IMR-90 (cell line): ENCODE results near the gene GRK2. TPM values are rescaled to one million over a fixed set of nuclear protein-coding genes. Genes with fewer than 3 reads are reported as not detected.

ENCODE experiments used
- ATAC-seq: fragments of 200-7000 bp; cut with Tn5 transposase; 2 replicates; pipeline ENCODE4 v1.9.1; 2020; ENCODE audit warnings: low read depth, mild to moderate bottlenecking, moderate library complexity
- BruUV-seq: library from RNA; stranded (reverse); fragments of 400-500 nt; replicated peaks from 2 replicates; lab custom pipeline; 2021; lab: Mats Ljungman, UMichigan
- CTCF ChIA-PET: fragments of 300-600 bp; formaldehyde crosslinking; extraction: SDS; loops from one replicate; lab custom pipeline; 2021; ENCODE audit warnings: antibody characterized with exemption; lab: Yijun Ruan, JAX
- POLR2A ChIA-PET: fragments of 300-600 bp; sonication (Branson Sonifier 250); formaldehyde crosslinking; loops from one replicate; lab custom pipeline; 2022; ENCODE audit warnings: antibody characterized with exemption; ENCODE audit not compliant: unreplicated experiment; lab: Charles Lee
- DNase-seq: peaks from one replicate; pipeline ENCODE4 v3.0.0; 2013
- H2AFZ ChIP-seq: replicated peaks from 2 replicates; pipeline ENCODE3; 2013; ENCODE audit warnings: low read length, mild to moderate bottlenecking; ENCODE audit not compliant: poor library complexity
- H2AK5ac ChIP-seq: 2 replicates; pipeline ENCODE4 v1.6.1; 2013; ENCODE audit warnings: low read depth, low read length, inconsistent platforms
- H2AK9ac ChIP-seq: replicated peaks from 2 replicates; pipeline ENCODE3; 2013; ENCODE audit warnings: mild to moderate bottlenecking, low read depth, low read length, moderate library complexity; ENCODE audit not compliant: poor library complexity
- H2BK120ac ChIP-seq: 2 replicates; pipeline ENCODE4 v1.6.1; 2013; ENCODE audit warnings: low read depth, low read length, inconsistent platforms
- H2BK15ac ChIP-seq: 3 replicates; pipeline ENCODE4 v1.6.1; 2013; ENCODE audit warnings: low read depth, low read length, inconsistent platforms
- H2BK20ac ChIP-seq: 2 replicates; pipeline ENCODE4 v1.6.1; 2013; ENCODE audit warnings: low read depth, mild to moderate bottlenecking, inconsistent platforms, low read length, moderate library complexity
- H2BK5ac ChIP-seq: 2 replicates; pipeline ENCODE4 v1.6.1; 2013; ENCODE audit warnings: mild to moderate bottlenecking, low read depth, low read length, inconsistent platforms; ENCODE audit not compliant: poor library complexity, severe bottlenecking
- H3K14ac ChIP-seq: replicated peaks from 2 replicates; pipeline ENCODE4 v1.6.1; 2013; ENCODE audit warnings: low read depth, low read length, inconsistent platforms
- H3K18ac ChIP-seq: 2 replicates; pipeline ENCODE4 v1.6.1; 2013; ENCODE audit warnings: low read depth, low read length, control low read depth
- H3K23ac ChIP-seq: 2 replicates; pipeline ENCODE4 v1.6.1; 2013; ENCODE audit warnings: low read depth, low read length, inconsistent platforms
- H3K27ac ChIP-seq: 2 replicates; pipeline ENCODE4 v1.5.1; 2013; ENCODE audit warnings: mild to moderate bottlenecking, control low read depth, low read length; ENCODE audit not compliant: insufficient read depth
- H3K27me3 ChIP-seq: 2 replicates; pipeline ENCODE4 v1.6.1; 2013; ENCODE audit warnings: low read length; ENCODE audit not compliant: control insufficient read depth, insufficient read depth
- H3K36me3 ChIP-seq: 2 replicates; pipeline ENCODE4 v1.6.1; 2013; ENCODE audit warnings: low read length, mixed read lengths; ENCODE audit not compliant: control insufficient read depth, insufficient read depth
- H3K4ac ChIP-seq: 2 replicates; pipeline ENCODE4 v1.6.1; 2013; ENCODE audit warnings: low read depth, low read length, inconsistent platforms
- H3K4me1 ChIP-seq: 2 replicates; pipeline ENCODE4 v1.6.1; 2013; ENCODE audit warnings: low read length, mixed read lengths; ENCODE audit not compliant: control insufficient read depth, insufficient read depth
- H3K4me2 ChIP-seq: 2 replicates; pipeline ENCODE4 v1.6.1; 2013; ENCODE audit warnings: low read depth, mild to moderate bottlenecking, control low read depth, low read length, moderate library complexity
- H3K4me3 ChIP-seq: 2 replicates; pipeline ENCODE4 v1.5.1; 2013; ENCODE audit warnings: low read depth, mild to moderate bottlenecking, control low read depth, low read length, moderate library complexity; ENCODE audit not compliant: insufficient read depth
- H3K56ac ChIP-seq: 2 replicates; pipeline ENCODE4 v1.6.1; 2013; ENCODE audit warnings: low read length, inconsistent platforms; ENCODE audit not compliant: insufficient read depth; ENCODE audit errors: extremely low read depth
- H3K79me1 ChIP-seq, 2 experiments: 2 replicates each; pipeline ENCODE4 v1.6.1; 2013; ENCODE audit warnings: low read length in 2 of 2, inconsistent platforms in 1 of 2, low read depth in 1 of 2
- H3K9ac ChIP-seq: 2 replicates; pipeline ENCODE4 v1.6.1; 2013; ENCODE audit warnings: low read depth, low read length, control low read depth
- H3K9me1 ChIP-seq: 2 replicates; pipeline ENCODE4 v1.6.1; 2013; ENCODE audit warnings: low read length, inconsistent platforms; ENCODE audit not compliant: insufficient read depth
- H3K9me3 ChIP-seq: 2 replicates; pipeline ENCODE4 v1.6.1; 2013; ENCODE audit warnings: low read length; ENCODE audit not compliant: control insufficient read depth, insufficient read depth
- H4K20me1 ChIP-seq: 2 replicates; pipeline ENCODE4 v1.6.1; 2013; ENCODE audit warnings: low read length, inconsistent platforms; ENCODE audit not compliant: insufficient read depth
- H4K5ac ChIP-seq: 2 replicates; pipeline ENCODE4 v1.6.1; 2013; ENCODE audit warnings: mild to moderate bottlenecking, low read depth, low read length, control low read depth
- H4K8ac ChIP-seq, 2 experiments: 2 replicates each; pipeline ENCODE4 v1.6.1; 2013; ENCODE audit warnings: low read depth in 2 of 2, low read length in 2 of 2, control low read depth in 1 of 2, inconsistent platforms in 1 of 2
- H4K91ac ChIP-seq: 2 replicates; pipeline ENCODE4 v1.6.1; 2013; ENCODE audit warnings: low read depth, low read length, inconsistent platforms; ENCODE audit not compliant: insufficient read depth
- BHLHE40 ChIP-seq: fragments of 150-350 bp; IDR thresholded peaks from 2 replicates; pipeline ENCODE4 v1.6.1; 2016; ENCODE audit warnings: mild to moderate bottlenecking, low read depth, low read length
- CEBPB ChIP-seq: IDR thresholded peaks from 2 replicates; pipeline ENCODE4 v1.6.1; 2012; ENCODE audit warnings: low read depth, low read length, improper control_type of control experiment
- CHD1 ChIP-seq: IDR thresholded peaks from 2 replicates; pipeline ENCODE4 v1.6.1; 2012; ENCODE audit warnings: low read depth, low read length, improper control_type of control experiment
- CTCF ChIP-seq: conservative IDR thresholded peaks from 2 replicates; pipeline ENCODE4 v1.5.1; 2012; ENCODE audit warnings: mild to moderate bottlenecking, low read depth, low read length, improper control_type of control experiment
- FOS ChIP-seq: fragments of 150-350 bp; IDR thresholded peaks from 2 replicates; pipeline ENCODE4 v1.6.1; 2016; ENCODE audit warnings: low read depth, low read length
- MAFK ChIP-seq: IDR thresholded peaks from 2 replicates; pipeline ENCODE4 v1.6.1; 2012; ENCODE audit warnings: low read depth, low read length, improper control_type of control experiment
- MAZ ChIP-seq: IDR thresholded peaks from 2 replicates; pipeline ENCODE4 v1.6.1; 2012; ENCODE audit warnings: low read depth, mild to moderate bottlenecking, low read length, improper control_type of control experiment, moderate library complexity, borderline replicate concordance
- MXI1 ChIP-seq: IDR thresholded peaks from 2 replicates; pipeline ENCODE4 v1.6.1; 2012; ENCODE audit warnings: low read depth, mild to moderate bottlenecking, low read length, moderate library complexity, borderline replicate concordance
- NFE2L2 ChIP-seq: fragments of 150-350 bp; IDR thresholded peaks from 2 replicates; pipeline ENCODE4 v1.6.1; 2016; ENCODE audit warnings: low read depth, mild to moderate bottlenecking, low read length
- RAD21 ChIP-seq: IDR thresholded peaks from 2 replicates; pipeline ENCODE4 v1.6.1; 2012; ENCODE audit warnings: low read length, improper control_type of control experiment
- RCOR1 ChIP-seq: IDR thresholded peaks from 2 replicates; pipeline ENCODE4 v1.6.1; 2012; ENCODE audit warnings: mild to moderate bottlenecking, low read length, improper control_type of control experiment; ENCODE audit not compliant: insufficient replicate concordance
- RFX5 ChIP-seq: IDR thresholded peaks from 2 replicates; pipeline ENCODE4 v1.8.0; 2012; ENCODE audit warnings: low read depth, mild to moderate bottlenecking, low read length, moderate library complexity
- SMC3 ChIP-seq: fragments of 150-350 bp; IDR thresholded peaks from 2 replicates; pipeline ENCODE4 v1.6.1; 2016; ENCODE audit warnings: low read depth, mild to moderate bottlenecking, antibody characterized with exemption, low read length, moderate library complexity
- WGBS, 2 experiments: methylation state at CpG; one replicate each; pipeline versions ENCODE4 v1.1.5 to v1.1.7; 2013; ENCODE audit warnings: missing lambda C conversion rate in 2 of 2; ENCODE audit not compliant: insufficient read length in 1 of 2; ENCODE audit errors: extremely low coverage in 2 of 2; 5-methylcytosine and 5-hydroxymethylcytosine counted together
- dilution Hi-C: fragments of 300-500 bp; cut with HindIII; formaldehyde crosslinking; loops from one replicate; pipeline ENCODE4 v1.14.3; 2018; ENCODE audit warnings: low sequenced_read_pairs; ENCODE audit not compliant: unreplicated experiment
- in situ Hi-C: fragments of 300-500 bp; cut with MboI; formaldehyde crosslinking; loops from 3 replicates; pipeline ENCODE4 v1.14.3; 2019; ENCODE audit warnings: low sequenced_read_pairs, inconsistent platforms, mixed read lengths
- intact Hi-C: fragments of 100-400 bp; cut with micrococcal nuclease; formaldehyde crosslinking; loops from 2 replicates; pipeline ENCODE4 v1.10.0; 2022
- polyA plus RNA-seq, 3 experiments: library from polyadenylated mRNA; depleted of rRNA; stranded (reverse); fragments of >200 nt; gene quantifications; 2 replicates each; pipeline ENCODE4 v1.2.3, GENCODE V29; 2012; ENCODE audit warnings: low replicate concordance in 1 of 3
- total RNA-seq: library from RNA; depleted of rRNA; stranded (reverse); fragments of >200 nt; gene quantifications from 2 replicates; pipeline ENCODE4 v1.2.3, GENCODE V29; 2012
- TF ChIP-seq, protein P1 (sequence below): fragments of 150-350 bp; IDR thresholded peaks from 2 replicates; pipeline ENCODE4 v1.6.1; 2017; ENCODE audit warnings: mild to moderate bottlenecking, antibody characterized with exemption, low read length, low read depth
- TF ChIP-seq, protein P2 (sequence below): fragments of 150-350 bp; IDR thresholded peaks from 2 replicates; pipeline ENCODE4 v1.6.1; 2016; ENCODE audit warnings: low read depth, mild to moderate bottlenecking, low read length, moderate library complexity, borderline replicate concordance

GRK2 gene
- total and polyA plus RNA-seq, 2 of the 4 experiments (the other 2 are of a cell fraction), result 26.7 to 41.8 TPM

DNA sequence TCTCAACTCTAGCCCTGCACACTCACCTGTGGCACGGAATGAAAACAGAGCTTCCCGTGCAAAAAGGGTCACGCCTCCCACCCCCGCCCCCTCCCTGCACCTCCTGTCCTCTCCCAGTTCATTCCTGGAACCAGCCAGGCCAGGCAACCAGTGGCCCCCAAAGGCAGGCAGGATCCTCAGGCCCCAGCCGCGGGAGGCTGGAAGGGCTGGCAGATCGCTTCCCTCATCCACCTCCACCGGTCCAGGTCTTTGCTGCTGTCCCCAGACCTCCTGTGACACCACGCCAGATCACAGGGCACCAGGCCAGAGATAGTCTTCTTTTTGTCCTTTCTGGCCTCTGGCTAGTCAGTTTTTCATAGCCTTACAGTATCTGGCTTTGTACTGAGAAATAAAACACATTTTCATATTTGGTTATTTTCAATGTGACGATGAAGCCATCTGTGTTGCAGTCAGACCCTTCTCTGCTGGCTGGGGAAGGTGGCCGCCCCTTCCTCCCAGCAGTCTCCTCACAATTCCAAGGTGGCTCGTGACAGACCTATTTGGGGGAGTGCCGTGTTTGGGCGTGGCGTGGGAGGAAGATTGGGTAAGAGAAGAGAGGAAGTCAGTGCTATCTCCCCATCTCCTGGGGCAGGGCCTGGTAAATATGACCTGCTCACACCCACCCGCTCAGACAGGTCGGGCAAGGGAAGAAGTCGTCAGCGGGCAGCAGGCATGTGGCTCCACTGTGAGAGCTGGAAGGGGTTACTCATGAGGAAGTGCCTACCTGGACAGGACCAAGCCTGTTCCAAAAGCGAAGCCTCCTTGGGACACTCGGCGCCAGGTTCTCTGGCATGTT lies 46.1 kb downstream of the GRK2 start:
- Histone ChIP-seq H3K23ac (no peak overlapping the region), H2BK120ac (no peak overlapping the region), H3K4me1 (no peaks in the 10 kb centered on the region), H2BK20ac (no peak overlapping the region), H3K9me3 (no peaks in the 10 kb centered on the region), H2AFZ (no peak overlapping the region), H3K9ac (no peak overlapping the region), H3K36me3 (peaks cover 31% of the 10 kb centered on the region), H4K5ac (no peak overlapping the region), H4K20me1 (no peaks in the 10 kb centered on the region), H3K27ac (no peak overlapping the region), H3K14ac (no peak overlapping the region), H2AK5ac (no peak overlapping the region), H2BK5ac (no peak overlapping the region), H3K27me3 (no peaks in the 10 kb centered on the region), H2AK9ac (no peak overlapping the region), H3K4me3 (no peak overlapping the region), H2BK15ac (no peak overlapping the region), H3K56ac (no peak overlapping the region), H3K79me1 (no peaks in the 10 kb centered on the region), H3K4ac (no peak overlapping the region), H3K9me1 (no peaks in the 10 kb centered on the region), H3K18ac (no peak overlapping the region), H3K4me2 (no peak overlapping the region), H4K8ac (no peak overlapping the region), H4K91ac (no peak overlapping the region)
- POLR2A ChIA-PET, result no interaction called here
- CTCF ChIA-PET, result no interaction called here
- BruUV-seq, result no TSS peak
- ATAC-seq (no peak), DNase-seq (no peak)
- 89% methylated on average over 7 of the region's 22 CpGs; no CpG with 5 or more reads in 1 of the 2 experiments for WGBS, 2 experiments
- intact Hi-C loops, result no loop called here
- TF ChIP-seq FOS (no peak), RFX5 (no peak), NFE2L2 (no peak), BHLHE40 (no peak), CHD1 (no peak), MAFK (no peak), CTCF (no peak), RAD21 (no peak), MXI1 (no peak), SMC3 (no peak), MAZ (no peak), RCOR1 (no peak), CEBPB (no peak)
- TF ChIP-seq, protein P1, sequence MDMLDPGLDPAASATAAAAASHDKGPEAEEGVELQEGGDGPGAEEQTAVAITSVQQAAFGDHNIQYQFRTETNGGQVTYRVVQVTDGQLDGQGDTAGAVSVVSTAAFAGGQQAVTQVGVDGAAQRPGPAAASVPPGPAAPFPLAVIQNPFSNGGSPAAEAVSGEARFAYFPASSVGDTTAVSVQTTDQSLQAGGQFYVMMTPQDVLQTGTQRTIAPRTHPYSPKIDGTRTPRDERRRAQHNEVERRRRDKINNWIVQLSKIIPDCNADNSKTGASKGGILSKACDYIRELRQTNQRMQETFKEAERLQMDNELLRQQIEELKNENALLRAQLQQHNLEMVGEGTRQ, result no peak
- TF ChIP-seq, protein P2, sequence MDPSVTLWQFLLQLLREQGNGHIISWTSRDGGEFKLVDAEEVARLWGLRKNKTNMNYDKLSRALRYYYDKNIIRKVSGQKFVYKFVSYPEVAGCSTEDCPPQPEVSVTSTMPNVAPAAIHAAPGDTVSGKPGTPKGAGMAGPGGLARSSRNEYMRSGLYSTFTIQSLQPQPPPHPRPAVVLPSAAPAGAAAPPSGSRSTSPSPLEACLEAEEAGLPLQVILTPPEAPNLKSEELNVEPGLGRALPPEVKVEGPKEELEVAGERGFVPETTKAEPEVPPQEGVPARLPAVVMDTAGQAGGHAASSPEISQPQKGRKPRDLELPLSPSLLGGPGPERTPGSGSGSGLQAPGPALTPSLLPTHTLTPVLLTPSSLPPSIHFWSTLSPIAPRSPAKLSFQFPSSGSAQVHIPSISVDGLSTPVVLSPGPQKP, result no peak
- in situ Hi-C loops, result loop anchor here (10.0 kb wide), 1 partner anchor 228 kb away; no protein-coding TSS in a partner anchor
- dilution Hi-C loops, result no loop called here
